Neural progenitor cell (in vitro differentiated cells): ENCODE data around the gene CNTNAP2.

Experiments used
- EZH2 ChIP-seq: fragments of 200-600 bp; sonication (generic); IDR thresholded peaks from 2 replicates; pipeline ENCODE4 v1.6.1; 2017; ENCODE audit warnings: antibody characterized with exemption, mild to moderate bottlenecking, moderate library complexity
- EZH2phosphoT487 ChIP-seq: fragments of 200-600 bp; sonication (generic); IDR thresholded peaks from 2 replicates; pipeline ENCODE4 v1.6.1; 2017; ENCODE audit warnings: antibody characterized with exemption
- TF ChIP-seq, protein P1 (sequence below): fragments of 200-600 bp; sonication (generic); IDR thresholded peaks from 2 replicates; pipeline ENCODE4 v1.5.1; 2017; ENCODE audit warnings: antibody characterized with exemption, mild to moderate bottlenecking

DNA sequence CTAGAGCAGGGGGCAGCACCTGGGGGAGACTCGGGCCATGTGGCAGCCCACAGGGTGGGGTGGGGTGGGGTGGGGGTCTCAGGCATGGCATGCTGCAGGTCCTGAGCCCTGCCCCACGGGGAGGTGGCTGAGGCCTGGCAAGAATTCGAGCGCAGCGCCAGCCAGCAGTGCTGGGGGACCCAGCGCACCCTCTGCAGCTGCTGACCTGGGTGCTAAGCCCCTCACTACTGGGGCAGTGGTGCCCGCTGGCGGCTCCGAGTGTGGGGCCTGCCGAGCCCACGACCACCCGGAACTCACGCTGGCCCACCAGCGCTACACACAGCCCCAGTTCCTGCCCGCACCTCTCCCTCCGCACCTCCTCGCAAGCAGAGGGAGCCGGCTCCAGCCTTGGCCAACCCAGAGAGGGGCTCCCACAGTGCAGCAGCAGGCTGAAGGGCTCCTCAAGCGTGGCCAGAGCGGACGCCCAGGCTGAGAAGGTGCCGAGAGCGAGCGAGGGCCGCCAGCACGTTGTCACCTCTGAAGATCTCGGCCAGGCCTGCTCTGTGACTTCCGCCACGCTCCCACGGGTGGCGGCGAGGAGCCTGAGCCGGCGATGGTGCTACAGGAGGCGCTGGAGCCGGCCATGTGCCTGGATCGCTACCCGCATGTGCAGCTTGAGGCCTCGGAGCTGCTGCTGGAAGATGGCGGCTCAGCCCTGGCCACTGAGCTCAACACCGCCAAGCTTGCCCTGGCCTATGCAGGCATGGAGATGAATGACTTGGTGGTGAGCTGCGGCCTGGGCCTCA lies 2328.9 kb downstream of the CNTNAP2 start:
- TF ChIP-seq EZH2: no peak
- TF ChIP-seq, protein P1, sequence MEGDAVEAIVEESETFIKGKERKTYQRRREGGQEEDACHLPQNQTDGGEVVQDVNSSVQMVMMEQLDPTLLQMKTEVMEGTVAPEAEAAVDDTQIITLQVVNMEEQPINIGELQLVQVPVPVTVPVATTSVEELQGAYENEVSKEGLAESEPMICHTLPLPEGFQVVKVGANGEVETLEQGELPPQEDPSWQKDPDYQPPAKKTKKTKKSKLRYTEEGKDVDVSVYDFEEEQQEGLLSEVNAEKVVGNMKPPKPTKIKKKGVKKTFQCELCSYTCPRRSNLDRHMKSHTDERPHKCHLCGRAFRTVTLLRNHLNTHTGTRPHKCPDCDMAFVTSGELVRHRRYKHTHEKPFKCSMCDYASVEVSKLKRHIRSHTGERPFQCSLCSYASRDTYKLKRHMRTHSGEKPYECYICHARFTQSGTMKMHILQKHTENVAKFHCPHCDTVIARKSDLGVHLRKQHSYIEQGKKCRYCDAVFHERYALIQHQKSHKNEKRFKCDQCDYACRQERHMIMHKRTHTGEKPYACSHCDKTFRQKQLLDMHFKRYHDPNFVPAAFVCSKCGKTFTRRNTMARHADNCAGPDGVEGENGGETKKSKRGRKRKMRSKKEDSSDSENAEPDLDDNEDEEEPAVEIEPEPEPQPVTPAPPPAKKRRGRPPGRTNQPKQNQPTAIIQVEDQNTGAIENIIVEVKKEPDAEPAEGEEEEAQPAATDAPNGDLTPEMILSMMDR: no peak
- no peak for TF ChIP-seq EZH2phosphoT487
